Hematopoietic multipotent progenitor cell treated with erythropoietin and hydrocortisone succinate and interleukin-3 and kit ligand, for 8 days (in vitro differentiated cells): Measurements from ENCODE around the gene DYNLT1.

Experiments
- DNase-seq: peaks from one replicate; pipeline ENCODE4 v3.0.0-alpha.2; 2015

The DYNLT1 gene

DNA sequence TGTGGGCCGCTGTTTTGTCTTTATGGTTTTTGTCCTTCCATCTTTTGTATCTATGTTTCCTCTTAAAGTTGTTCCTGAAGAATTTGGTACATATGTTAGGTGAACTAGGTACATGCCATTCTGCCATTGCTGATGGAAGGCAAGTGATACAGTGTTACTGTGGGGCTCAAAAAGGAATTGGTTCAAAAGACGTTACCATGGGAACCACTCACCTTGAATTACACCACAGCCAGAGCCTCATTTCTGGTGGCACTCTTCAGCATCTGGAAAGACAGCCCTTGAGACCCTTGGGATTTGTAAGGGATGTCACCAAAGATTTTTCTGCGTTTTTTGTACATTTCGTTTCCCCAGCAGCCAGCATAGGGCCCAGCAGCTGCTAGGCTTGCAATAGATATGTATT is 52.7 kb downstream of the DYNLT1 start:
- no peak for DNase-seq

DNA sequence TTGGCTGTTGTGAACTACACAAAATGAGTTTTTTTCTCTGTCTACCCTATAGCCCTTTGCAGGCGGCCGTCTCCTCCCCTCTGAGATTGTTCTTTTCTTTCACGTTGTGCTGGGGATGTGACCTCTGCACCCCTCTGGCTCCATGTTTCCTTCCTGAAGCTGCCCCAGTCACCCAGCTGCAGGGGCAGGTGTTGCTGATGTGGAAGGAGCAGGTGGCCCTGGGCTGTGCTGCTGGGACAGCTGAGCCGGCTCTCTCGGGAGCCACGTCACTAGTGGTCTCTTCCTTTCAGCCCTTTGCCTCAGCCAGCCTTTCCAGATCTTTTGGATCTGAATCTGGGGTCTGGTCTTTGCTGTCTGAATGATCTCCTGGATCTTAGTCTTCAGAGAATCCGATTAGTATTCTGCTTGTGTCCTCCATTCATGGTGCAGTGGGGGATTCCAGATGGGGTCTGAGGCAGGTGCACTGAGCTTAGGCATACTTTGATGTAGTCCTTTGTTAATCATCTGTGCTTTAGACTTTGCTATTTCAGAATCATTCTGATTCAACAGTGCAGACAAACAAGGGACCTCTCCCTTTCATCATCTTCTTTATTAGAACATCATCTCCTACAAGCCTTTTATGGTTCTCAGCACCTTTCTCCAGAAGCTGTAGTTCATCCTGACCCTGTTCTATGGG is 53.3 kb downstream of the DYNLT1 start:
- no peak for DNase-seq

DNA sequence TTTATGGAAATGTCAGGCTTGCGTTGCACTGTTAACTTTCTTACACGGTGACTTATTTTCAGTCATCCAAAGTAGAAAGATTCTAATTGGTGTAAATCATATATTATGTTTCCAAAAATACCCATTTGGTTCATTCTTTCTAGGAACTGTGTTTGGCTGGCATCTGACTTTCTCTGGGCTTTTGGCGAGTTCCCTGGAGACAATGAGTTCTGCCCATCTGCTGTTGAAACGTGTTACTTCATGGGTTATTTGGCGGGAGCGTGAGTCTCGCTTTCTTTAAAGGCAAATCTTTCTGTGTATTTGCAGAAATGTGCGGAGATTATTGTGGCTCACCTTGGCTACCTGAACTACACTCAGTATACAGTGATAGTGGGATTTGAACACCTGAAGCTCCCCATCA is 55.2 kb downstream of the DYNLT1 start:
- DNase-seq = no peak

DNA sequence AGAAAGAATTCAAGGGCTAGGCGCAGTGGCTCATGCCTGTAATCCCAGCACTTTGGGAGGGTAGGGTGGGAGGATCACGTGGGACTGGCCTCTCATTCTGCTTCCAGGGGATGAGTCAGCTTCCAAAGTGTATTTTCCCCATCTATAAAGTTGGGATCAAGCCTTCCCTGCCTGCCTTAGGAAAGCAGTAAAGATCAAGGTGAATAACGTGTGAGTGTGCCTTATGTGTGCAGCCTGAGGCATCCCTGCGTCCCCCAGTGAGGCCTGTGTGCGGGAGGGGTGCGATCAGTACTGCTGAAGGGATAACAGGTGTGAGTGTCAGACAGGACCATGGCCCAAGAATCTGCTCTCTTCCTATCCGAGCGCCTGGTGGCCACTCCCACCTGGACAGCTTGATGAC is 57.9 kb downstream of the DYNLT1 start:
- DNase-seq = no peak
